HepG2 (cell line): ENCODE measurements around the gene PRKN.

Source experiments
- FOXJ3 ChIP-seq: sonication (generic); formaldehyde crosslinking; IDR thresholded peaks from 2 replicates; pipeline ENCODE4 v1.4.0; 2020; ENCODE audit warnings: missing genetic modification reagents, mild to moderate bottlenecking, borderline replicate concordance
- HNRNPUL1 ChIP-seq: fragments of 200-400 bp; formaldehyde crosslinking; IDR thresholded peaks from 2 replicates; pipeline ENCODE4 v1.6.1; 2017; ENCODE audit warnings: low read depth, mild to moderate bottlenecking, low read length, moderate library complexity
- IRF1 ChIP-seq: sonication (generic); formaldehyde crosslinking; IDR thresholded peaks from 2 replicates; pipeline ENCODE4 v1.4.0; 2020; ENCODE audit warnings: low read depth, mild to moderate bottlenecking, missing genetic modification reagents
- MXI1 ChIP-seq: IDR thresholded peaks from 3 replicates; pipeline ENCODE4 v1.6.1; 2012; ENCODE audit warnings: low read depth, low read length, inconsistent platforms, borderline replicate concordance
- PHF20 ChIP-seq: sonication (generic); formaldehyde crosslinking; IDR thresholded peaks from 2 replicates; pipeline ENCODE4 v1.5.0; 2020; ENCODE audit warnings: mild to moderate bottlenecking, missing genetic modification reagents
- POLR2A ChIP-seq, 2 experiments: IDR thresholded peaks; 2 replicates each; pipeline ENCODE4 v1.6.1; 2011; ENCODE audit warnings: low read depth in 2 of 2, low read length in 2 of 2, mild to moderate bottlenecking in 1 of 2, moderate library complexity in 1 of 2; ENCODE audit not compliant: insufficient read depth in 1 of 2
- SAP130 ChIP-seq: IDR thresholded peaks from 2 replicates; pipeline ENCODE4 v1.6.1; 2016; ENCODE audit warnings: low read depth

- TF ChIP-seq MXI1 = no peak
- TF ChIP-seq PHF20 (CRISPR knock-in tag) = no peak
- TF ChIP-seq SAP130 (CRISPR knock-in tag) = no peak
- no peak for TF ChIP-seq IRF1 (CRISPR knock-in tag)
- no peak for TF ChIP-seq POLR2A (IDR thresholded peaks at IDR 0.05; ENCODE audit: insufficient read depth in 1 of 2, low read depth in 2 of 2, low read length in 2 of 2)
- TF ChIP-seq FOXJ3 = no peak
- no peak for TF ChIP-seq HNRNPUL1
Measured at GRCh38 chr6:161840380-161840779, 887.2 kb downstream of the PRKN start.
